ENCODE data around the gene ADAMTS14.

Gene ADAMTS14

DNA sequence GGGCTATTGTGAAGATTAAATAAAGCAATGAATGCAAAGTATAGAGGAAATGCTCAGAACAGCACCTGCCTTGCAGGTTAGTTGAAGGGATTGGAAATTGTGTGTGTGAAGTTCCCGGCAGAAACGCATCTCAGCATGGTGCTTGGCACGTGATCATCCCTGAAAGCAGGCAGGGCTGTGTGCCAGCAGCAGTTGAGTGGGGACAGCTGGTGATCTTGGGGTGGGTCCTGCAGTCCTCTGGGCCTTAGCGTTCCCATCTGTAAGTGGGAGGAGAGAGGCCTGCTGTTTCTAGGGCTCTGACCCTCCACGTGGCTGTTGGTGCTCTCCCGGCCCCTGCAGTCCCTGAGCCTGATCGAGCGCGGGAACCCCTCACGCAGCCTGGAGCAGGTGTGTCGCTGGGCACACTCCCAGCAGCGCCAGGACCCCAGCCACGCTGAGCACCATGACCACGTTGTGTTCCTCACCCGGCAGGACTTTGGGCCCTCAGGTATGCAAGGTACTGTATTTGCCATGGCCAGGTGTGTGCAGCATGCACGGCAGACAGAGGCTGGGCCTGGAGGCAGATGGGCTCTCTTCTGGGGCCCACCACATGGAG is 57.6 kb downstream of the ADAMTS14 start:
- no peak for DNase-seq (ENCODE audit: low spot score)

DNA sequence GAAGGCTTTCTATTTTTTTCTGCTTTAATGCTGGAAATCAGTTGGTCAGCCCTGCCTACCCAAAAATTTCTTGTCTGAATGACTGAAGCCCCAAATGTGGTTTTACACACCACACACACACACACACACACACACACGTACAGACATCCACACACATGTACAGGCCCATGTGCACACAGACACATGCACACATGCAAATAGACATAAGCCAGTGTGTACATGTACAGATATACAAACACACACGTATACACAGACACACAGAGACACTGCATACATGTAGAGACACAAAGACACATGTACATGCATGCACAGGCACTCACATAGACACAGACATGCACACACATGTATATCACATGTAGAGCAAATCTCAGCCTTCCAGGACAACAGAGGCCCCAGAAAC is 58.6 kb downstream of the ADAMTS14 start:
- no peak for DNase-seq (ENCODE audit: low spot score)

DNA sequence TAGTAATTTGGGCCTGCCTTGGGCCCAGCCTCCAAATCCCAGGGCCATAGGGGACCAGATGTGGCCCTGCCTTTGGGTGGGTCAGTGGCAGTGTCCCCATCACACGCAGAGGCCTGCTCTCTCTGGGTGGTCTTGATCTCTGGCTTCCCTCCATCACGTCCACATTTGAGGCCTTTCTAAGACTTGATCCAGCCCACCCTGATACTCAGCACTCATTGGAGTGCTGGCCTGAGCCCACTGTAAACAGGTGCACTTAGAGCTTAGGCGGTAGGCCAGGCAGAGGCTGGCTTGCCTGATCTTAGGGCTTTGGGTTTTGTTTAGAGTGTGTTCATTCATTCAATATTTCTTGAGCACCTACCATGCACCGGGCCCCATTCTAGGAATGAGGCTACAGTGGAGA is 60.3 kb downstream of the ADAMTS14 start:
- DNase-seq (ENCODE audit: low spot score) = no peak

DNA sequence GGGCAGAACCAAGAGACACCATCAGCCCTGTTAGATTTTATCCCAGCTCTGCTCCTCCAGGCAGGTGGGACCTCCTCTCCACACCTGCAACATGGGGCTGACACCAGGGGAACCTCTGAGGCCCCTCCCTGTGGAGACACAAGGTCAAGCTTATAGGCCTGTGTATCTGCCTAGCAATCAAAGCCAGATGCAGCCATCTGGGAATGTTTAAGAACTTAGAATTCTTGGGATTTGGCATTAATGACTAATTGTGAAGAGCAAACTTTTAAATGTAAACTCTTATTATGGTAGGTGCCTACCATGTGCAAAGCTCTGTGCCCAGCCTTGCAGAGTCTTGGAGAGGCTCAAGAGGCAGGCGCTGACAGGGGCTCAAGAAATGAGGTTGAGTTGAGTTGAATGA is 60.7 kb downstream of the ADAMTS14 start:
- no peak for DNase-seq (ENCODE audit: low spot score)

DNA sequence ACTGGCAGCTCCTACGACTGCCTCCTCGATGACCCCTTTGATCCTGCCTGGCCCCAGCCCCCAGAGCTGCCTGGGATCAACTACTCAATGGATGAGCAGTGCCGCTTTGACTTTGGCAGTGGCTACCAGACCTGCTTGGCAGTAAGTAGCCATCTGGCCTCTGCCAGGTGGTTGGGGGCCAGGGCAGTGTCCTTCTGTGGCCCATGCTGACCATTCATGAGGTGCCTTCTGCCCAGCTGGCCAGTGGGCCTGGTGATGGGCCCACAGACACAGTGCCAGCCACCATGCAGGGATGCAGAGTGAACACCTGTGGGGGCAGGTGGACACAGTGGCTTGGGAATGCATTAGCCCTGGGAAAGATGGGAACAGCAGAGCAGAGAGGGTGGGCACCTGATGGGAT is 62.9 kb downstream of the ADAMTS14 start:
- no peak for DNase-seq (ENCODE audit: low spot score)

DNA sequence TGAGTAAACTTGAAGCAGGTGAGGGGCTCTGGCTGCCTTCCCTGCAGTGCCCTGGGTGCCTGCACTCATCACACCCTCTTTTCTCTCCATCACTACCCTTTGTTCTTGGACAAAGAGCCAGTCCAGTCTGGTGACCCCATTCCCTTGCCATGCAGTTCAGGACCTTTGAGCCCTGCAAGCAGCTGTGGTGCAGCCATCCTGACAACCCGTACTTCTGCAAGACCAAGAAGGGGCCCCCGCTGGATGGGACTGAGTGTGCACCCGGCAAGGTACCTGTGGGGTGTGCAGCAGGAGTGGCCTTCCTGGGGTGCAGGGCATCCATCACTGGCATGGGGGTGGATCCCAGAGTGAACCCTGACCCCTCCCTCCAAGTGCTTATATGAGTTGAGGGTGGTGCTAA is 64.2 kb downstream of the ADAMTS14 start:
- DNase-seq (ENCODE audit: low spot score) = no peak

DNA sequence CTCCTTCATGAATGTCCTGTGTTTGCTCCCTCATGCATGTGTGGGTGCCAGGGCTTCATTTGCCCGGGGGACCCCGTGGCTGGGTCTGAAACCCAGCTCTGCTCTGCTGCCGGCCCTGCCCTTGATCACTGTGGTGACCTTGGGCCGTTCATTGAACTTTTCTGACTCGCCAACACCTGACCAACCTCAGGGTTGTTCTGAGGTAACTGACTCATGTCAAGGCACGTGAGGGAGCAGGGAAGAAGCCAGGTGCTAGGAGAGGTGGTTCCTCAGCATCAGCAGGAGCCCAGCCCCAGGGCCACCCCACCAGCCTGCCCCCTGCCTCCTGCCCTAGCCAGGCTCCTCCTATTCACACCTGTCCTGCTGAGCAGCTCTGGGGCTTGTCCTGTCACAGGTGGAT is 64.9 kb downstream of the ADAMTS14 start:
- no peak for DNase-seq (ENCODE audit: low spot score)

DNA sequence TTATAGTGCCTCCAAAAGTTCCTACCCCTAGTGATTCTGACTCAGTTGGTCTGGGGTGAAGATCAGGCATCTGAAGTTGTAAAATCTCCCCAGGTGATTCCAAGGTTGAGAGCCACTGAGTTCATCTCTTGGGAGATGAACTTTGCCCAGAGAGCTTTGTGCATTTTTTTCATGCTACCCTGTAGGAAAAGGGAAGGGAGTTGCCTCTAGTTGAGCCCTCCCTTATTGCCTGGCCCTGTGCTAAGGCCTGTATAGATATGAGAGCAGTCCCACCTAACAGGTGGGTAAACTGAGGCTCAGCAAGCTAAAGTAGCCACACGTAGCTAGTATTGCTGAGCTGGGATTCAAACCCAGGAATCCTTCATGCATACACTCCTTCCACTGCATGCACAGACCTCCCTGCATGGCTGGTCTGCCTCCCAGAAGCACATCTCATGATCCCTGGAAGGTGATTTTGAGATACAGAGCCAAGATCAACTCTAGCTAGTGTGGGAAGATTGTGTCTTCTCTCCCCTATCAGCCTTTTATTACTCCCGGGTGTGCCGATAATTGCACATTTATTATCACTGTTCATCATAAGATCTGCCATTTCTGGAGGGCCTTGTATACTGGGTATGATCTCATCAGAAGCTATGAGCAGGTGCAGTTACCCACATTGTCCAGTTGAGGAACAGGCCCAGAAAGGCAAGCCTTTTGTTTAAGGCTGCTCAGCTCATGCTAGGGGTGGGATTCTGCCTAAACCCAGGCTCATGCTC is 65.9 kb downstream of the ADAMTS14 start:
- DNase-seq (ENCODE audit: low spot score) = no peak

DNA sequence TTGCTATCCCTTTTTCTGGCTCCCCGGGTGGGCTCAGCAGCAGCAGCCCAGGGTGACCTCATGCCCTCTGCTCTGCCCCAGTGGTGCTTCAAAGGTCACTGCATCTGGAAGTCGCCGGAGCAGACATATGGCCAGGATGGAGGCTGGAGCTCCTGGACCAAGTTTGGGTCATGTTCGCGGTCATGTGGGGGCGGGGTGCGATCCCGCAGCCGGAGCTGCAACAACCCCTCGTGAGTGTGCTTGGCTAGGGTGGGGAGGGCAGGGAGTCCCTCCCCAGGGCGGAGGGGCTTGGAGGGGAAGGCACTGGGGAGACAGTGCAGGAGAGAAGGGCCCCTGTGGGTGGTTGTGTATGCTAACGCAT is 66.4 kb downstream of the ADAMTS14 start:
- no peak for DNase-seq (ENCODE audit: low spot score)

DNA sequence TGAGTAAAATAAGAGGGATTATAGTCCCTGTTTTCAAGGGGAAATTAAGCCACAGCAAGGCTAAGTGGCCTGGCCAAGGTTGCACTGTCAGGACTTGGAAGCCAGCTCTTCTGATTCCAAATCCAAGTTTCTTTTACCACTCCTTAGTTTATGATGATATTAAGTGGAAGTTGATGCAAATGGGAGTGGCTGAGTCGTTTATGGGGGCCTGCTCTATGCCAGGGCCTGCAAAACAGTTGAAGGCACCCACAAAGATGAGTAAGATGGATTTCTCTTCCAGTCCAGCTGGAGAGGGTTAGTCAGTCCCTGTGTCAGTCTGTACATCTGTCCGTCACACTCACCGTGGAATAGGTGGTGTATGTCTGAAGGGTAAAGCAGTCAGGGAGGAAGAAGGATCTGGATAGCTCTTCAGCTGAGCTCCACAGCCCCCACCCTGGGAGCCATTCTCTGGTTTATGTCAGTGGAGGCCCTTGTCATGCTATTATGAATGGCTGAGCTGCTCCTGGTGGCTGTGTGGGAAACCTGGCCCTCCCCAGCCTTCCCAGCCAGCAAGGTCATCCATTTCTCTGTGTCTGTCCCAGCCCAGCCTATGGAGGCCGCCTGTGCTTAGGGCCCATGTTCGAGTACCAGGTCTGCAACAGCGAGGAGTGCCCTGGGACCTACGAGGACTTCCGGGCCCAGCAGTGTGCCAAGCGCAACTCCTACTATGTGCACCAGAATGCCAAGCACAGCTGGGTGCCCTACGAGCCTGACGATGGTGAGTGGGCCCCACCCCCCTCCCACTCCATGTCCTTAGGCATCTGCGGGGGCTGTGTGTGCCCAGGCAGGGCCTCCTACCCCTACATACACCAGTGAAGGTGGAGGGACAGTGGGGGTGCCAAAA is 68.3 kb downstream of the ADAMTS14 start:
- no peak for DNase-seq (ENCODE audit: low spot score)

DNA sequence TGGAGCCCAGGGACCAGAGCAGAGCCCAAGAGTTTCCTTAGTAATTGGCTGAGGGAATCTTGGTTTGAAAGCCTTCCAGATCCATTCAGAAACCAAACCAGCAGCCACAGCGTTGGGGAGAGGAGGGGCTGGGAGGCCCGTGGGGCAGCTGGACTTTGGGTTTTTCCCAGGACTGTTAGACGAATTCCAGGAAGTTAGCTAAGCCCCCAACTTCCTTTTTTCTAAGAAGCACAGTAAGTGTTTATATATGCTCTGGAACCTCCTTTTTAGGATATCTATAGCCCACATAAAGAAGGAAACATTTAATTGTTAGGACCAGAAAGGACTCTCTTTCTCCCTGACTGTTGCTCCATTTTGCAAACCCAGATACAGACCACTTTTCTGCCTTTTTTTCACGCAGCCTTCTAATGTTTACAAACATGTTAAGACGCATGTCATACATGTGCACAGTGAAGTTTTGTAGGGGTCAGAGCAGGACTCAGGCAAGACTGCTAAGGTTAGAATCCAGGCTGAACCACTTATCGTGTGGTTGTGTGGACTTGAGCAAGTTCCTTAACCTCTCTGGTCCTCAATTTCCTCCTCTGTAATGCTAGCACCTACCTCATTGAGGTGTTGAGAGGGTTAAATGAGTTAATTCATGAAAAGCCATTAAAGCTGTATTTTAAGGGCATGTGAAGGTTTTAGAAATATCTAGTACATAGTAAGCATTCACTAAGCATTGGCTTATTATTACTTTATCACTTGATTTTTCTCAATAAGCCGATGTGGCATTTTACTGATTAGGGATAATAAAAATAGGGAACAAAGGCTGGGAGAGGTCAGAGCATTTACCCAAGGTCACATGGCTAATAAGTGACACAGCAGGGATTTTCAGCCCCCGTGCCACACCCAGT is 70.5 kb downstream of the ADAMTS14 start:
- DNase-seq (ENCODE audit: low spot score) = no peak

DNA sequence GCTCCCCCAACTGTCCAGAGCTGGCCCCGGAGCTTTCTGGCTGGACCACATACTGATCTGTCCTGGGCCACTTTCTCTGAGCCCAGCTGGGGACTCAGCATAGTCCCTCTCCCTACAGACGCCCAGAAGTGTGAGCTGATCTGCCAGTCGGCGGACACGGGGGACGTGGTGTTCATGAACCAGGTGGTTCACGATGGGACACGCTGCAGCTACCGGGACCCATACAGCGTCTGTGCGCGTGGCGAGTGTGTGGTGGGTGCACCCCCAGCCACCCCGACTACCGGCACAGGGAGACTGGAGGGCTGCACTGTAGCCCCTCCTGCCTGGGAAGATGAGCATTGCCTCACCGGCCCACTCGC is 71.1 kb downstream of the ADAMTS14 start:
- no peak for DNase-seq (ENCODE audit: low spot score)

DNA sequence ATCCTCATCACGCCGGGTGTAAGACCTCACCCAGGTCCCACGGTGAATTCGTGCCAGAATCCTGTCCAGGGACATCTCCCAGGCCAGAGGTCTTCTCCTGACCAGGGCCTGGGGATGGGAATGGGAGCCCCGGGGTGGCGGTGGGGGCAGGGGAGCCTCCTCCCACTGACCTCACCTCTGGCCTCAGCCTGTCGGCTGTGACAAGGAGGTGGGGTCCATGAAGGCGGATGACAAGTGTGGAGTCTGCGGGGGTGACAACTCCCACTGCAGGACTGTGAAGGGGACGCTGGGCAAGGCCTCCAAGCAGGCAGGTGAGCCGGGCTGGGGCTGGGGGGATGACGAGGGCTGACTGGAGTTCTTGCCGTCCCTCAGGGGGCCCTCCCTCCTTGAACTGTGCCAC is 71.6 kb downstream of the ADAMTS14 start:
- DNase-seq (ENCODE audit: low spot score) = no peak

DNA sequence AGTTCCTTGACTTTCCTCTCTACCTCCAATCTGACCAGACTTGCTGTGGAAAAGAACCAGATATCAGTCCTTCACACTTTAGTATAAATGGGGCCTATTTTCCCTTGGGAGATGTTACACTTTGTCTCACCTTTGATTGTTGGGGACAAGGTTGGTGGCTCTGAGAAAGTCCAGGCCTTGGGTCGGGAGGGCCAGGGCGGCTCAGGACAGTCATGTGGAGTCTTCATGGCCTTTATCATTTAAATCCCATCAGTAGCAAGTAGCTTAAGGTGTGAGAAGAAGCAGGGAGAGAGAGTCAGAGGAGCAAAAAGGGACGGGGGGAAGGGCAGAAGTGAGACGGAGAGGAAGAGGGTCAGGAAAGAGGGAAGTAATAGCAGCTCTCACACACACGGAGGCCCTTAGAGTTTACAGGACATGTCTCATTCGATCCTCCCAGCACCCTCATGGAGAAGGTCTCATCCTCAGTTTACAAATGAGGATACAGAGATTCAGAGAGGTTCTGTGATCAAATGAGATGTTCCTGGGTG is 72.4 kb downstream of the ADAMTS14 start:
- DNase-seq (ENCODE audit: low spot score) = no peak

DNA sequence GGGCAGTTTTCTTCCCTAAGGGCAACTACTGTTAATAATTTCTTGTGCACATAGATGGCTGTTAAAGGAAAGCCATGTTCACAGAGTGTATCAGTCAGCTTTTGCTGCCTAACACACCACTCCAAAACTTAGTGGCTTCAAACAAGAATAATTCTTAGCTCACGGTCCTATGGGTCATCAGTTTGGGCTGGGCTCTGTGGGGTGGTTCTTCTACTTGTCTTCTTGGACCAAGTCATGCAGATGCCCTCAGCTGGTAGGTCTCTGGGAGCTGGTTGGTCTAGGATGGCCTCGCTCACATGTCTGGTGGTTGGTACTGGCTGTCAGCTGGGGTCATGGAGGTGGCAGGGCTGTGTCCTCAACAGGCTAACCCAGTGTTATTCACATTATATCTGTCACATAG is 73.2 kb downstream of the ADAMTS14 start:
- no peak for DNase-seq (ENCODE audit: low spot score)

DNA sequence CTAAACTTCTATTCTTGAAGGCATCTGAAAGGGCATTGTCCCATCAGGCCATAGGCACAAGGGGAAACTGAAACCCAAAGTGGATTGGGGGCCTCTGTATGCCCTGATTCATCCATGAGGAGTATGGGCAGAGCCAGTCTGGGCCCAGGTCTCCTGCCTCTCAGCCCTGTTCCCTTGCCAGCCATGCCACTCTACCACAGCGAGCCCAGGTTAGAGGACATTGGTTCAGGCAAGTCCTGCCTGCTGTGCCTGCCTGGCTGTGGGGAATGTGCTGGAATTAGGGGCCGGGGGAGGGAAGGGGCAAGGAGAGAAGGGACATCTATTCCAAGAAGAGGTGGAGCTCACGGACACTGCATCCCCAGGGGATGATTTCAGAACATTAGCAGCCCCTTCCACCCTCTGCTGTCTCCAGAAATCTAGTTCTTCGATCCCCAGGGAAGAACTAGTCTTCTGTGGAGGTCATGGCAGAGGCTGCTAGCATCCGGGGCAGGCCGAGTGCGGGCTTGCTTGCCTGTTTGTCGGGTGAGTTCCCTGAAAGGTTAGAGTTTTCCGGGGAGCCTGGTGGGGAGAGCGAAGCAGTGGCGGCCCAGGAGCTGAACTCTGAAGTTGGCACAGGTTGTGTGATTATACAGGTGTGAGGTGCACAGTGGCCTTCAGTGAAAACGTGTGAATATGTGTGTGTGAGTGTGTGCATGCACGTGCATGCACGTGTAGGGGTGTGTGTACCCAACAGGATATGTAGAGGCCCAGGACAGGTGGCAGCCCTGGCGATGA is 75.1 kb downstream of the ADAMTS14 start:
- DNase-seq (ENCODE audit: low spot score) = no peak

DNA sequence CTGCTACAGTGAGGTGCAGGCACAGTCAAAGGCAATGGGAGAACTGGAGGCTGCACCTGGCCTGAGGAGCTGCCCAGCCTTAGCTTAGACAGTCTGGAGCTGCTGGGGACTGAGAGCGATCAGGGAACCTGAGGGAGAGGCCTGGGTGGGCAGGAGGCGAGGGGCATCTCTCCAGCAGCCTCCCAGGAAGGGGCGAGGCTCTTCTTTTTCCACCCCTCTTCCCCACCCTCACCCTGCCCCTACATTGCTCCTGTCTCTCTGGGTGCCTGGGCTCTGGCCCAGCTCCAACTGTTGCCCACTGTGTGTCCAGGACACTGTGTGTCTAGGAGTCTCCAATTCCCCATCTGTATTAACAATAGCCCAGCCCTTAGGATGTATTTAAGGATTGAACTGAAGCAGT is 76.0 kb downstream of the ADAMTS14 start:
- no peak for DNase-seq (ENCODE audit: low spot score)

DNA sequence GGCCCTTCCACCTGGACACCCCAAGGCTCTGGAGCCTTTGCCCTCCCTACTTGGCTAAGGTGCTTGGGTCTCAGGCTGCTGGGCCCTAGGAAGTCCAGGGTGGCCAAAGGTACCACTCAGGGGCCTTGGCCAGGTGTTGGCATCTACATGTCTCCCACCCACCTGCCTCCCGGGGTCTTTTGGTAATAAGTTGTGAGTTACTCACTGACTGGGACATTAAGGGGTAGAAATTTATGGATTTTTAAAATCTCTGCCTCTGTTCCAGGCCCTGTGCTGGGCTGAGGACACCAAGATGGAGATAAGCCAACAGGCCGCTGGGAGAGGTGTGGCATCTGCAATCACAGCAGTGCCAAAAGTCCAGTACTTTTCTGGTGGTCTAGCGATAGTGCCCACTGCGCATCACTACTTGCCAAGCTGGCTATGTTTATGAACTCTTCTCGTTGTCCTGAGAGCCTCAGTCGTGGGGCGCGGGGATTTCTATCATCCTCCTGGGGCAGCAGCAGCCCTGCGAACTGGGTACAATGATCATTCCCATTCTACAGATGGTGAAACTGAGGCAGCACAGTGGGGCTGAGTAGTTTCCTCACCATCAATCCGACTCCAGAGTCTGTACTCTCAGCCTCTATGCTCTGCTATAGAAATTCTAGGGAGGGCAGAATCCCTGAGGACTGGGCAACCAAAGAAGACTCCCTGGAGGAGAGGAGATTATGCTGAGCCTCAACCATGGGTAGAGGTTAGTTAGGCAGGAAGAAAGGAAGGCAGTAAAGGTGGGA is 76.7 kb downstream of the ADAMTS14 start:
- no peak for DNase-seq (ENCODE audit: low spot score)

DNA sequence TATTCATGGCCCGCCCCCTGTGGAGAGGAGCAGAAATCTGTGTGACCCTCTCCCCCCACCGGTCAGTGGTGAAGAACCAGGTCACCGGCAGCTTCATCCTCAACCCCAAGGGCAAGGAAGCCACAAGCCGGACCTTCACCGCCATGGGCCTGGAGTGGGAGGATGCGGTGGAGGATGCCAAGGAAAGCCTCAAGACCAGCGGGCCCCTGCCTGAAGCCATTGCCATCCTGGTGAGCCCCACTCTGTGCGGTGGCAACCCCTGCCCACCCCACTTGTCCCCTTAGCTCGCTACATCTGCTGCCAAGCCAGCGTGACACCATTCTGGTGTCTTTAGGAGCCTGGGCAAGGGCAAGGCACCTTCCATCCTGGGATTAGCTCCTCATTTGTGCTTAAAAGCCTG is 77.5 kb downstream of the ADAMTS14 start:
- no peak for DNase-seq (ENCODE audit: low spot score)

DNA sequence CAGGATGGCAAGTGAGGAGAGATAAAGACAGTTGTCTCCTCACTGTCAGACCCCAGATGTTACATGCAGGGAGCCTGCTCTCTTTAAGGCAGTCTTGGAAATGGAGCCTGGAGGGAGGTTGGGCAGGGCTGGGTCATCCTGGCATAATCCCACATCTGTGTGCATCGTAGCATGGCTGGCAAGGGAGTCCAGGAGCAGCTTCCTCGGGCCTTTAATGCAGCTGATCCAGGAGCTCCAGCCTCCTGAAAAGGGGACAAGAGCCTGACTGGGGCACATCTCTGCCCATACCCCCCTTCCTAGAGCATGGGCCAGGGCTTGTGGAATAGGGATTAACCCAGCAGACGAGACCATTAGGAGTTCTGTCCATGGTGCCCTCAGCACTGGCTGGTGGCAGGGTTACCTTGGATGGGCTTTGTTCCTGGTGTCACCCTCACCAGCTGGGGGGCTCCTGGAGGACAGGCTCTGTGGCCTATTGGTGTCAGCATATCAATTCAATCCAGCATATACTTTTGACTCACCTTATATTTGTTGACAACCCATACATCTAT is 77.9 kb downstream of the ADAMTS14 start:
- no peak for DNase-seq (ENCODE audit: low spot score)
